ENCODE measurements around the gene RPL7A. TPM values are rescaled to one million over a fixed set of nuclear protein-coding genes. Genes with fewer than 3 reads are reported as not detected.
"Not testable (repeated sequence)": the region's sequence is repeated elsewhere in the genome, so short reads cannot be mapped to it uniquely, and the experiment has no call there.

The RPL7A gene
- total RNA-seq, 1 experiment from 2014 or later = 2,364 TPM

- no peak for DNase-seq (ENCODE audit: low spot score)
Observed at GRCh38 chr9:133368249-133368881, 20.3 kb downstream of the RPL7A start.

- DNase-seq (ENCODE audit: low spot score) = no peak
Observed at GRCh38 chr9:133369422-133369821, 21.4 kb downstream of the RPL7A start.

GRCh38 chr9:133369933-133370332 lies 21.9 kb downstream of the RPL7A start:
- no peak for DNase-seq (ENCODE audit: low spot score)

GRCh38 chr9:133370685-133371084 lies 22.7 kb downstream of the RPL7A start:
- DNase-seq (ENCODE audit: low spot score) = no peak

GRCh38 chr9:133371261-133371711 lies 23.3 kb downstream of the RPL7A start:
- no peak for DNase-seq (ENCODE audit: low spot score)

GRCh38 chr9:133372144-133372543 lies 24.1 kb downstream of the RPL7A start:
- DNase-seq (ENCODE audit: low spot score) = no peak

- DNase-seq (ENCODE audit: low spot score) = peak; percentile 31
Observed at GRCh38 chr9:133374612-133375115, 26.6 kb downstream of the RPL7A start.

- peak; percentile 38 for DNase-seq (ENCODE audit: low spot score)
Observed at GRCh38 chr9:133375116-133375723, 27.2 kb downstream of the RPL7A start.

GRCh38 chr9:133375724-133376654 lies 28.0 kb downstream of the RPL7A start, which contains the start of the genes STKLD1 and SURF4:
TSS of gene STKLD1 (plus strand) at chr9:133376366. CDS start at chr9:133376474, 108 bp downstream.
TSS of gene SURF4 (minus strand) at chr9:133376060. CDS start at chr9:133375969, 91 bp downstream.
- peak; percentile 87 for DNase-seq (ENCODE audit: low spot score)

GRCh38 chr9:133377280-133377679 lies 29.3 kb downstream of the RPL7A start:
- DNase-seq (ENCODE audit: low spot score) = not testable (repeated sequence)

GRCh38 chr9:133377721-133378216 lies 29.8 kb downstream of the RPL7A start:
- DNase-seq (ENCODE audit: low spot score) = peak; percentile 33

GRCh38 chr9:133378408-133378962 lies 30.5 kb downstream of the RPL7A start:
- DNase-seq (ENCODE audit: low spot score) = no peak

GRCh38 chr9:133379153-133380086 lies 31.4 kb downstream of the RPL7A start:
- DNase-seq (ENCODE audit: low spot score) = no peak

GRCh38 chr9:133380734-133381133 lies 32.7 kb downstream of the RPL7A start:
- no peak for DNase-seq (ENCODE audit: low spot score)

GRCh38 chr9:133382507-133383141 lies 34.6 kb downstream of the RPL7A start:
- DNase-seq (ENCODE audit: low spot score) = no peak

- DNase-seq (ENCODE audit: low spot score) = no peak
Observed at GRCh38 chr9:133383438-133383837, 35.4 kb downstream of the RPL7A start.

- no peak for DNase-seq (ENCODE audit: low spot score)
Observed at GRCh38 chr9:133384736-133385321, 36.8 kb downstream of the RPL7A start.

GRCh38 chr9:133385452-133385851 lies 37.4 kb downstream of the RPL7A start:
- no peak for DNase-seq (ENCODE audit: low spot score)

- DNase-seq (ENCODE audit: low spot score) = no peak
Observed at GRCh38 chr9:133386338-133386737, 38.3 kb downstream of the RPL7A start.

All from A172 (cell line).